Sigmoid colon (tissue), 4 donors: ENCODE results near the gene SPATA3.
"Not testable (repeated sequence)": the region's sequence is repeated elsewhere in the genome, so short reads cannot be mapped to it uniquely, and the experiment has no call there.

Source experiments
- CTCF ChIP-seq, 4 experiments: fragments of 450-650 bp in 3 of 4; fragments of 200-600 bp in 1 of 4; IDR thresholded peaks; one replicate each; pipeline ENCODE4 v1.5.1; 2016 to 2019; ENCODE audit warnings: antibody characterized with exemption in 4 of 4, mild to moderate bottlenecking in 3 of 4, moderate library complexity in 2 of 4
- EP300 ChIP-seq, 4 donors: sonication (generic); formaldehyde crosslinking; IDR thresholded peaks; one replicate each; pipeline ENCODE4 v1.6.1; 2017; ENCODE audit warnings: antibody characterized with exemption in 4 of 4
- POLR2AphosphoS5 ChIP-seq, 4 donors: sonication (generic); formaldehyde crosslinking; IDR thresholded peaks; one replicate each; pipeline ENCODE4 v1.6.1; 2017; ENCODE audit warnings: antibody characterized with exemption in 4 of 4

DNA sequence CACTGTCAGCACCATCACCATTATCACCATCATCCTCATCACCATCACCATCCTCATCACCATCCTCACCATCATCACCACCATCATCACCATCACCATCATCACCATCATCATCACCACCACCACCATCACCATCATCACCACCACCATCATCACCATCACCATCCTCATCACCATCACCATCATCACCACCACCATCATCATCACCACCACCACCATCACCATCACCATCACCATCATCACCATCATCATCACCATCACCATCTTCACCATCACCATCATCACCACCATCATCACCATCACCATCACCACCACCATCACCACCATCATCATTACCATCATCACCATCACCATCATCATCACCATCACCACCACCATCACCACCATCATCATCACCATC lies 9.0 kb downstream of the SPATA3 start:
- TF ChIP-seq CTCF, POLR2AphosphoS5, EP300 (IDR thresholded peaks at IDR 0.05): not testable (repeated sequence)
